GM19099 (cell line): ENCODE results near the gene DUSP9.

Experiments
- POLR2A ChIP-seq: IDR thresholded peaks from 3 replicates; pipeline ENCODE4 v1.6.1; 2011; ENCODE audit warnings: low read depth; ENCODE audit not compliant: insufficient read length; ENCODE audit errors: extremely low read depth

Gene DUSP9

GRCh38 chrX:153640736-153641575 lies 6.0 kb upstream of the DUSP9 start:
- TF ChIP-seq POLR2A, result no peak

- TF ChIP-seq POLR2A, result no peak
Measured at GRCh38 chrX:153641627-153642026, 5.4 kb upstream of the DUSP9 start.

- no peak for TF ChIP-seq POLR2A
Measured at GRCh38 chrX:153642051-153642654, 4.8 kb upstream of the DUSP9 start.

- TF ChIP-seq POLR2A, result no peak
Measured at GRCh38 chrX:153642655-153643430, 4.2 kb upstream of the DUSP9 start.

GRCh38 chrX:153643431-153644351 lies 3.3 kb upstream of the DUSP9 start:
- no peak for TF ChIP-seq POLR2A

- no peak for TF ChIP-seq POLR2A
Measured at GRCh38 chrX:153644356-153645125, 2.5 kb upstream of the DUSP9 start.

GRCh38 chrX:153645151-153645550 lies 1.9 kb upstream of the DUSP9 start:
- no peak for TF ChIP-seq POLR2A

GRCh38 chrX:153645921-153646488 lies 998 bp upstream of the DUSP9 start:
- TF ChIP-seq POLR2A, result no peak

- no peak for TF ChIP-seq POLR2A
Measured at GRCh38 chrX:153647461-153648357, 706 bp downstream of the DUSP9 start.

GRCh38 chrX:153648358-153649177 lies 1.6 kb downstream of the DUSP9 start:
- no peak for TF ChIP-seq POLR2A

GRCh38 chrX:153649178-153649914 lies 2.3 kb downstream of the DUSP9 start:
- TF ChIP-seq POLR2A, result no peak
